GM21723 (cell line): ENCODE results near the gene CETP.
"Not testable (repeated sequence)": the region's sequence is repeated elsewhere in the genome, so short reads cannot be mapped to it uniquely, and the experiment has no call there.

ENCODE experiments used
- ATAC-seq: cut with Tn5 transposase; IDR thresholded peaks from one replicate; pipeline ENCODE4 v1.9.1; 2021; ENCODE audit warnings: mild to moderate bottlenecking, moderate library complexity; ENCODE audit not compliant: unreplicated experiment

The CETP gene

GRCh38 chr16:56933828-56934598, 27.7 kb upstream of the CETP start:
- no peak for ATAC-seq

DNA sequence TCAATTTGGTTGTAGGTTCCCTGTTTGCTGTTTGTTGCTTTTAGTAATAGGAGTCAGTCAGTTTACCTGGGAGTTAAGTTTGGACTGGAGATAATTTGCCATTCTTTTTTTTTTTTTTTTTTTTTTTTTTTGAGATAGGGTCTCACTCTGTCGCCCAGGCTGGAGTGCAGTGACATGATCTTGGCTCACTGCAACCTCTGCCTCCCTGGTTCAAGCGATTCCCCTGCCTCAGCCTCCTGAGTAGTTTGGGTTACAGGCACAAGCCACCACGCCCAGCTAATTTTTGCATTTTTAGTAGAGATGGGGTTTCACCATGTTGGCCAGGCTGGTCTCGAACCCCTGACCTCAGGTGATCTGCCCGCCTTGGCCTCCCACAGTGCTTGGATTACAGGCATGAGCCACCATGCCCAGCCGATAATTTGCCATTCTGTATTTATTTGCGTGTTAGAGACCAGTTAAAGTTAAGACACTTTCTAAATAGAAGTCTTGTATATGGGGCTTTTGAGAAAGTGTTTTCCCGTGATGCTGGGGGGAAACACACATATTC, 27.1 kb upstream of the CETP start:
- ATAC-seq = not testable (repeated sequence)

GRCh38 chr16:56935201-56935600, 26.5 kb upstream of the CETP start:
- no peak for ATAC-seq

DNA sequence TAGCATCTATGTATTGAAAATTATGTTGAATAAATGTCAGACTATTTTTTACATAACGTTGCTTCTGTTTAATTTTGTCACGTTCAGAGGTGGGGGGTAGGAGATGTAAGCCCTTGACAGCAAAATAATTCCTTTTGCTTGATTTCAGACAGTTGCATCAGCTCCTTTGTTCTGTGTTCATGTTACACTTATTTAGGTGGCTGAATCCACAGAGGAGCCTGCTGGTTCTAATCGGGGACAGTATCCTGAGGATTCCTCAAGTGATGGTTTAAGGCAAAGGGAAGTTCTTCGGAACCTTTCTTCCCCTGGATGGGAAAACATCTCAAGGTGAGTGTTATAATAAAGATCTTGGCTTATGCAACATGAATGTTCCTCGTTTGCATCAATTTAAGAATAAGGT, 25.3 kb upstream of the CETP start:
- ATAC-seq = no peak

DNA sequence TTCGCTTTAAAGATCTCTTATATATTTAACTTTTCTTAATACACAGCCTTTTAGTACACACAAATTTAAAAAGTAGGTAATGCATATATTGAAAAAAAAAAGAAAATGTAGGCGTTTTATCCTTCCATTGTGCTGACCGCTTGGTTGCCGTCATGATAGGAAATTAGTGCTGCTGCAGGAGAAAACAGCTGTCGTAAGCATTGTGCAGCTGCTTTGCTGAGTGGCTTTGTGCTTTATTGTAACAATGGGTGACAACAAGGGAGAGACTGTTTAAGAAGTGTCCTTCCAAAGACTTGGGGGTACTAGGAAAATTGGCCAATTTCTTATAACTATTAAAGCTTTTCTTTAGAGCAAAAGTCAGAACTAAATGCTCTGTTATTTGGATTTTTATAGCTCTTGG, 24.8 kb upstream of the CETP start:
- no peak for ATAC-seq

- ATAC-seq = no peak
These were observed 22.9 kb upstream of the CETP start for GRCh38 chr16:56938664-56939513.

DNA sequence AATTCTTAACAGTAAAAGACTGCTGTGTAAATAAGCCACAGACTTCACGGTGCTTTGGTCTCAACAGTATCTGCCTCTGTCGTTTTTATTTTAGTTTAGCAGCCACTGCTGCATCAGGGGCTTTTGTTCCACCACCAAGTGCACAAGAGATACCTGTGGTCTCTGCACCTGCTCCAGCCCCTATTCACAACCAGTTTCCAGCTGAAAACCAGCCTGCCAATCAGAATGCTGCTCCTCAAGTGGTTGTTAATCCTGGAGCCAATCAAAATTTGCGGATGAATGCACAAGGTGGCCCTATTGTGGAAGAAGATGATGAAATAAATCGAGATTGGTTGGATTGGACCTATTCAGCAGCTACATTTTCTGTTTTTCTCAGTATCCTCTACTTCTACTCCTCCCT, 21.9 kb upstream of the CETP start:
- ATAC-seq = no peak

GRCh38 chr16:56941092-56941491, 20.7 kb upstream of the CETP start:
- ATAC-seq = no peak

DNA sequence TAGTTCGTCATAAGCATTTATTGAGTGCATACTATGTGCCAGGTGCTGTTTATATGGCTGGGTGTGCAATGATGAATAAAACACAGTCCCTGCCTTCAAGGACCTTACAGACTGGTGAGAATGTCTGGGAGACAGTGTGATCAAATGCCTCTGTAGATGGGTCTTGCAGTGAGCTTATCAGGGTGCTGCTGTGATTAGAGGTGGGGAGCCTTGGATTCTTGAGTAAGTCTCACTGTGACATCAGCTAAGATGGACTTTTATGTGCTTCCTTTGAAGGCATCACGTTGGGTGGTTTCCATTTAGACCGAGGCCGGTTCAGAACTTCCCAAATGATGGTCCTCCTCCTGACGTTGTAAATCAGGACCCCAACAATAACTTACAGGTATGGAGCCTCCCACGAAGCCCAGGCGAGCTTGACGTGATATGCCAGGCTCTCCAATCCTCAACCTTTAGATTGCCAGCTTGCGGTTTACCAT, 19.9 kb upstream of the CETP start:
- no peak for ATAC-seq

- no peak for ATAC-seq
These were observed 17.9 kb upstream of the CETP start for GRCh38 chr16:56943761-56944375.

- no peak for ATAC-seq
These were observed 16.6 kb upstream of the CETP start for GRCh38 chr16:56944954-56945839.

DNA sequence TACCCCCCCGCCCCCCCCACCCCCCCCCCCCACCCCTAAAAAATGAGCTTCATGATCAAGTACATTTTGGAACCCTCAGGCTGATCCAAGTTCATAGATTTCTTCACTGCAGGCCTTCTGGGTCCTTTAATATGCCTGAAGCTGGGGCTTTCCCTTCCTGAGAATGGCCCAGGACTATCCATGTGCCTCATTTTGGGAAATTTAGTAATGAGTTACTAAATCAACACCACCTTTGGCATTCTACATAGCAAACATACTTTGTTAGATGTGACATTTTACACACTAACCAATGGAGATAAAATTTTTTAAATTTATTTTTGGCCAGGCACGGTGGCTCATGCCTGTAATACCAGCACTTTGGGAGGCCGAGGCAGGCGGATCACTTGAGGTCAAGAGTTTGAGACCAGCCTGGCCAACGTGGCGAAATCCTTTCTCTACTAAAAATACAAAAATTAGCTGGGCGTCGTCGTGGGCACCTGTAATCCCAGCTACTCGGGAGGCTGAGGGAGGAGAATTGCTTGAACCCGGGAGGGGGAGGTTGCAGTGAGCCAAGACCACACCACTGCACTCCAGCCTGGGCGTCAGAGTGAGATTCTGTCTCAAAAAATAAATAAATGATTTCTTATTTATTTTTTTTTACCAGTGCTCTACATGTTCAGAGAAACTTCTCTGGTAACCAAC, 15.8 kb upstream of the CETP start:
- ATAC-seq = no peak

- ATAC-seq = no peak
These were observed 14.8 kb upstream of the CETP start for GRCh38 chr16:56946767-56947603.

DNA sequence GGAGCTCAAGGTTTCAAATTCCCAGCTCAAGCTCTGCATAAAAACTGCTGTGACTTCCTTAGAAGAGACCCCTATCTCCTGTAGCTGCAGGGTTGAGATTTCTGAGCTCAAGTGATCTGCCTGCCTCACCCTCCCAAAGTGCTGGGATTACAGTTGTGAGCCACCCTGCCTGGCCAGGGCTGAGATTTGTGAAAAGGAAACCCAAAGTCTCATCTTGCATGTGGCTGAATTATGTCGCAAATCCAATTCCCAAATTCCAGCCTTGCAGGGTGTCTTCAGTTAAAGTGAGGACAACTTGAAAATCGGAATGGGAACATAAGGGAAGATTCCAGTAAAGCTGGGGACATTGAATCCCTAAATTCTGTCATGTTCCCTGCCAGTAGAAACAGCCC, 14.2 kb upstream of the CETP start:
- ATAC-seq = no peak

DNA sequence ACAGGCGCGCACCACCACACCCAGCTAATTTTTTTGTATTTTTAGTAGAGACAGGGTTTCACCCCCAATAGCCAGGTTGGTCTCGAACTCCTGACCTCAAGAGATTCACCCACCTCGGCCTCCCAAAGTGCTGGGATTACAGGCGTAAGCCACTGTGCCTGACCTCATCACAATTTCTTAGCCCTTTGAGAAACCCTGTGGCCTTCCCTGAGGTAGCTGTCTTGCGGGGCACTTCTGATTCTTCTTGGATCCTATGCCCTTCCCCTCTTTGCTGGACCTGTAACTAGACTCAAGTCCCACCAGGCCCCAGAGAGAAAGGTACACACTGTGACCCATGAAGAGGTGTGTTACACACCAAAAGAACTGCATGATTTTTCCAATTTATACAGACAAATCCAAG, 13.5 kb upstream of the CETP start:
- no peak for ATAC-seq

- ATAC-seq = no peak
These were observed 11.7 kb upstream of the CETP start for GRCh38 chr16:56950051-56950450.

- no peak for ATAC-seq
These were observed 11.3 kb upstream of the CETP start for GRCh38 chr16:56950455-56950854.

- ATAC-seq = peak; percentile 54
These were observed 10.6 kb upstream of the CETP start for GRCh38 chr16:56950881-56951771.
